ENCODE results near the gene SUGCT. TPM values are rescaled to one million over a fixed set of nuclear protein-coding genes. Genes with fewer than 3 reads are reported as not detected.

SUGCT gene
- total RNA-seq, 2 experiments from 2014 or later = not detected

DNA sequence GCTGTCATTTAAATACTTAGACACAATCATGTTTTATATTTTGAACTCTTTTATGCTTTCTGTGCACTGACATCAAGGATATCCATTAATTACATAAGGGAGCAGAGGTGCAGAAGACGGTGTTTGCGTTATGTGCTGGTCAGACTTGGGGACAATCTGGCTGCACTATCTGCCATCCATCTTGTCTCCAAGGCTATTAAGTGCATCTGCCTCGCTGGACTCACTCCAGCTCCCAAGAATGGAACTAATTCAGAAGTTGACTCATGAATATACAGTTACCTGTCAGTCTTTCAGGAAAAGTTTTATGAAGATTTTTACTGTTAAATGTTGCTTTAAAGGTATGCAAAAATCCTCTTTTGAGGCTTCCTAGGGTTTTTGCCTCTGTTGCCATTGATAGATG, 391.0 kb downstream of the SUGCT start:
- no peaks in the 10 kb centered on the region for H3K4me1 ChIP-seq (ENCODE audit: insufficient read depth, low read length, poor library complexity, severe bottlenecking)
- H2AFZ ChIP-seq (ENCODE audit: low read length) = no peak overlapping the region
- BruUV-seq (replicated peaks) = no TSS peak
- ChIA-PET CTCF (ENCODE audit: unreplicated experiment) (no interaction called here), POLR2A (no interaction called here)
- DNase-seq (ENCODE audit: low spot score) = no peak
- TF ChIP-seq CTCF (conservative IDR thresholded peaks at IDR 0.05; ENCODE audit: low read length) (no peak), EZH2phosphoT487 (IDR thresholded peaks at IDR 0.05; ENCODE audit: borderline replicate concordance, low read depth, low read length) (no peak)
- H3K4me3 ChIP-seq (ENCODE audit: low read depth, low read length, poor library complexity, severe bottlenecking) = no peak overlapping the region
- H3K9me2 ChIP-seq (ENCODE audit: insufficient read depth, low read length) = no peaks in the 10 kb centered on the region
- H3K4me2 ChIP-seq (ENCODE audit: low read length) = no peak overlapping the region
- H3K79me2 ChIP-seq (ENCODE audit: insufficient read depth, low read depth, low read length) = no peaks in the 10 kb centered on the region
- intact Hi-C loops (cut with micrococcal nuclease; ENCODE audit: unreplicated experiment) = no loop called here
- no peaks in the 10 kb centered on the region for H4K20me1 ChIP-seq (ENCODE audit: insufficient read depth, low read length)
- no peaks in the 10 kb centered on the region for H3K9me3 ChIP-seq (ENCODE audit: low read length)
- no peaks in the 10 kb centered on the region for H3K36me3 ChIP-seq (ENCODE audit: insufficient read depth, low read length)
- no peak overlapping the region for H3K27ac ChIP-seq (ENCODE audit: low read depth, low read length, poor library complexity, severe bottlenecking)

DNA sequence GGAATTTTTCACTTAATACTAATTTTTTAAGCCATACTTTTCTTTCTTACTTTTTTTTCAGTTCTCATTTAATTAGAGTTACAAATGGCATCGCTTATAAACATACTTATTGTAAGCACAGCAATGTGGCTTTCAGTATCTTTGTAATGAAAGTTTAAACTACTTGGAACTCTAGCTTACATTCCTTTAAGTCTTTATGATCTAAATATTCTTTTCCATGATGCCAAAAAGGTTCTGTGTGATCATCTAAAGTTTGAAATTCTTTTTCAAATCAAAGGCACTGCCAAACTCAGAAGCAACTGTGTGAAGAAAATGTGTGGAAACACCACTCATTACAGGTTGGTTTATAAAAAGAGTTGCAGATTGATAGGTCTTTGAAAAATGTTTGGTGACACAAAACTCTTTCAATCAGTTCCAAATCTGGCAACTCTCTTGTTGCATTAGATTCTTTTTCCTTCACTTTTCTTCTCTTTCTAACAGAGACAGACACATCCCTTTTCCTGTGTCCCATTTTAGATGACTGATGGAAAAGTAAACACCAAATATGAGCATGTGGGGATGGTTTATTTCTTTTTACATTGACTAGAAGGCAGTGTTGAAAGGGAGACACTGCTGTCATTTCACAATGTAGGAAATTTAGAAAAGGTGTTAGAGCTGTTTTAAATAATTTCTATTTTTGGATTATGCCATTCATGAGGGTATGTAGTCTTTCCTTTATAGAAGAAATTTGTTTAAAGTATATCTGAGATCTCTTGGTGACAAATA, 392.3 kb downstream of the SUGCT start:
- Histone ChIP-seq H3K9me3 (ENCODE audit: low read length) (no peaks in the 10 kb centered on the region), H3K4me3 (ENCODE audit: low read depth, low read length, poor library complexity, severe bottlenecking) (no peak overlapping the region), H3K27ac (ENCODE audit: low read depth, low read length, poor library complexity, severe bottlenecking) (no peak overlapping the region), H4K20me1 (ENCODE audit: insufficient read depth, low read length) (no peaks in the 10 kb centered on the region), H3K4me2 (ENCODE audit: low read length) (no peak overlapping the region), H2AFZ (ENCODE audit: low read length) (no peak overlapping the region), H3K36me3 (ENCODE audit: insufficient read depth, low read length) (no peaks in the 10 kb centered on the region), H3K79me2 (ENCODE audit: insufficient read depth, low read depth, low read length) (no peaks in the 10 kb centered on the region), H3K4me1 (ENCODE audit: insufficient read depth, low read length, poor library complexity, severe bottlenecking) (no peaks in the 10 kb centered on the region), H3K9me2 (ENCODE audit: insufficient read depth, low read length) (no peaks in the 10 kb centered on the region)
- no peak for DNase-seq (ENCODE audit: low spot score)
- no TSS peak for BruUV-seq (replicated peaks)
- TF ChIP-seq EZH2phosphoT487 (IDR thresholded peaks at IDR 0.05; ENCODE audit: borderline replicate concordance, low read depth, low read length) (no peak), CTCF (conservative IDR thresholded peaks at IDR 0.05; ENCODE audit: low read length) (no peak)
- ChIA-PET CTCF (ENCODE audit: unreplicated experiment) (no interaction called here), POLR2A (no interaction called here)
- intact Hi-C loops (cut with micrococcal nuclease; ENCODE audit: unreplicated experiment) = no loop called here

DNA sequence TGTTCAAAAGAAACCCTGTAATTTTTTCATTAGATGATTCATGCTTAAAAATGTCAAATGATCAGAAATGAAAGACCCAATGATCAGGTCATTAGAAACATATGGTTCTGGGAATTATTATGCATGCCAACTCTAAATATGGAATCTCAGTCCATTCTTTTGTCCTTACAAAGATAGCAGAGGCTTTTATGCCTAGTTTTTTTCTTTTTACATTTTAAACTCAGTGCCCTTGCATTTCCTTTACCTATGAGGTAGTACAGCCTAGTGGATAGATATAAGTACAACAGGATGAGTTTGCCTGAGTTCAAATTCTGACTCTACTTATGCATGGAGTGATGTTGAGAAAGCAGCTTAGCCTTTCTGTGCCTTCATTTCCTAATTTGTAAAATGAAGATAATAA, 392.9 kb downstream of the SUGCT start:
- no peak overlapping the region for H3K4me2 ChIP-seq (ENCODE audit: low read length)
- no peak overlapping the region for H3K27ac ChIP-seq (ENCODE audit: low read depth, low read length, poor library complexity, severe bottlenecking)
- no peaks in the 10 kb centered on the region for H3K36me3 ChIP-seq (ENCODE audit: insufficient read depth, low read length)
- TF ChIP-seq EZH2phosphoT487 (IDR thresholded peaks at IDR 0.05; ENCODE audit: borderline replicate concordance, low read depth, low read length) (no peak), CTCF (conservative IDR thresholded peaks at IDR 0.05; ENCODE audit: low read length) (no peak)
- intact Hi-C loops (cut with micrococcal nuclease; ENCODE audit: unreplicated experiment) = no loop called here
- H3K9me2 ChIP-seq (ENCODE audit: insufficient read depth, low read length) = no peaks in the 10 kb centered on the region
- no peaks in the 10 kb centered on the region for H3K79me2 ChIP-seq (ENCODE audit: insufficient read depth, low read depth, low read length)
- no peak for DNase-seq (ENCODE audit: low spot score)
- H3K4me1 ChIP-seq (ENCODE audit: insufficient read depth, low read length, poor library complexity, severe bottlenecking) = no peaks in the 10 kb centered on the region
- no peak overlapping the region for H3K4me3 ChIP-seq (ENCODE audit: low read depth, low read length, poor library complexity, severe bottlenecking)
- H4K20me1 ChIP-seq (ENCODE audit: insufficient read depth, low read length) = no peaks in the 10 kb centered on the region
- H2AFZ ChIP-seq (ENCODE audit: low read length) = no peak overlapping the region
- ChIA-PET CTCF (ENCODE audit: unreplicated experiment) (no interaction called here), POLR2A (no interaction called here)
- no TSS peak for BruUV-seq (replicated peaks)
- H3K9me3 ChIP-seq (ENCODE audit: low read length) = no peaks in the 10 kb centered on the region

All from OCI-LY7 (cell line).